HepG2 (cell line): ENCODE measurements around the gene ARAP1. TPM values are rescaled to one million over a fixed set of nuclear protein-coding genes. Genes with fewer than 3 reads are reported as not detected.
A peak's percentile ranks its signal among the peaks of the same experiment; 100 is the strongest.

Experiments used
- CHD4 ChIP-seq: fragments of 200-600 bp; sonication (generic); IDR thresholded peaks from 2 replicates; pipeline ENCODE4 v1.7.0; 2017; ENCODE audit warnings: mild to moderate bottlenecking, low read length, borderline replicate concordance
- CREBL2 ChIP-seq: sonication (generic); formaldehyde crosslinking; IDR thresholded peaks from 2 replicates; pipeline ENCODE4 v1.8.1; 2023; ENCODE audit warnings: missing genetic modification reagents, mild to moderate bottlenecking, borderline replicate concordance
- EEA1 ChIP-seq: sonication (generic); formaldehyde crosslinking; IDR thresholded peaks from 2 replicates; pipeline ENCODE4 v1.5.1; 2020; ENCODE audit warnings: mild to moderate bottlenecking, missing genetic modification reagents, borderline replicate concordance
- EP300 ChIP-seq, 3 experiments: sonication (generic) in 1 of 3; formaldehyde crosslinking in 1 of 3; IDR thresholded peaks; 2 replicates each; pipeline versions ENCODE4 v1.5.1 to v1.6.1; 2011 to 2020; ENCODE audit warnings: low read depth in 2 of 3, low read length in 2 of 3, borderline replicate concordance in 1 of 3, improper control_type of control experiment in 1 of 3, mild to moderate bottlenecking in 1 of 3, missing genetic modification reagents in 1 of 3, moderate library complexity in 1 of 3
- MTF2 ChIP-seq: sonication (generic); formaldehyde crosslinking; IDR thresholded peaks from 2 replicates; pipeline ENCODE4 v1.5.0; 2020; ENCODE audit warnings: missing genetic modification reagents, borderline replicate concordance
- NFRKB ChIP-seq: fragments of 450-650 bp; IDR thresholded peaks from 2 replicates; pipeline ENCODE4 v1.6.1; 2017
- PHF8 ChIP-seq: sonication (generic); formaldehyde crosslinking; IDR thresholded peaks from 2 replicates; pipeline ENCODE4 v1.5.0; 2020; ENCODE audit warnings: missing genetic modification reagents
- RARA ChIP-seq: IDR thresholded peaks from 2 replicates; pipeline ENCODE4 v1.6.1; 2016; ENCODE audit warnings: missing genetic modification reagents, missing compliant biosample characterization
- TAF15 ChIP-seq: fragments of 200-400 bp; formaldehyde crosslinking; IDR thresholded peaks from one replicate; pipeline ENCODE4 v1.6.1; 2018; ENCODE audit warnings: mild to moderate bottlenecking, low read depth, low read length; ENCODE audit not compliant: poor library complexity, severe bottlenecking
- ZFY ChIP-seq: sonication (generic); formaldehyde crosslinking; IDR thresholded peaks from 2 replicates; pipeline ENCODE4 v1.4.0; 2020; ENCODE audit warnings: missing genetic modification reagents
- ZNF296 ChIP-seq: sonication (generic); formaldehyde crosslinking; conservative IDR thresholded peaks from 2 replicates; pipeline ENCODE4 v1.5.0; 2020; ENCODE audit warnings: mild to moderate bottlenecking, missing genetic modification reagents
- ZNF430 ChIP-seq: sonication (generic); formaldehyde crosslinking; IDR thresholded peaks from 2 replicates; pipeline ENCODE4 v1.9.0; 2021; ENCODE audit warnings: mild to moderate bottlenecking, missing genetic modification reagents
- ZNF558 ChIP-seq: sonication (generic); formaldehyde crosslinking; IDR thresholded peaks from 2 replicates; pipeline ENCODE4 v1.9.0; 2022; ENCODE audit warnings: mild to moderate bottlenecking, missing genetic modification reagents, borderline replicate concordance
- ZNF562 ChIP-seq: sonication (generic); formaldehyde crosslinking; IDR thresholded peaks from 2 replicates; pipeline ENCODE4 v1.8.0; 2022; ENCODE audit warnings: missing genetic modification reagents, borderline replicate concordance
- ZNF687 ChIP-seq: sonication (generic); formaldehyde crosslinking; IDR thresholded peaks from 2 replicates; pipeline ENCODE4 v1.5.1; 2020; ENCODE audit warnings: mild to moderate bottlenecking, missing genetic modification reagents, moderate library complexity
- polyA plus RNA-seq, 8 experiments: library from polyadenylated mRNA; depleted of rRNA in 3 of 8; stranded (reverse) in 7 of 8; unstranded in 1 of 8; fragments of >200 nt; fragmentation: Illumina TruSeq in 4 of 8; extraction: Trizol in 4 of 8; gene quantifications; 2 replicates each; pipeline versions ENCODE4 v1.2.1 to v1.2.3, GENCODE V29; 2011 to 2016; ENCODE audit warnings: low read depth in 4 of 8, missing spikeins in 1 of 8, mixed read lengths in 1 of 8; ENCODE audit not compliant: insufficient read depth in 1 of 8
- total RNA-seq, 5 experiments: library from RNA; depleted of rRNA; stranded (reverse); fragments of >200 nt; fragmentation: Illumina TruSeq; extraction: Trizol; gene quantifications; 2 replicates each; pipeline ENCODE4 v1.2.3, GENCODE V29; 2016; ENCODE audit warnings: low read depth in 1 of 5
- TF ChIP-seq, protein P1 (sequence below): sonication (generic); formaldehyde crosslinking; IDR thresholded peaks from 2 replicates; pipeline ENCODE4 v1.9.0; 2022; ENCODE audit warnings: missing genetic modification reagents, mild to moderate bottlenecking, borderline replicate concordance
- TF ChIP-seq, protein P2 (sequence below): sonication (generic); formaldehyde crosslinking; IDR thresholded peaks from 2 replicates; pipeline ENCODE4 v1.4.0; 2020; ENCODE audit warnings: mild to moderate bottlenecking, missing genetic modification reagents, borderline replicate concordance

Gene ARAP1
- total and polyA plus RNA-seq, 2 of the 13 experiments (the other 11 are each of a cell fraction or from before 2014, with no cell fraction given) = 43.2 to 55.5 TPM

DNA sequence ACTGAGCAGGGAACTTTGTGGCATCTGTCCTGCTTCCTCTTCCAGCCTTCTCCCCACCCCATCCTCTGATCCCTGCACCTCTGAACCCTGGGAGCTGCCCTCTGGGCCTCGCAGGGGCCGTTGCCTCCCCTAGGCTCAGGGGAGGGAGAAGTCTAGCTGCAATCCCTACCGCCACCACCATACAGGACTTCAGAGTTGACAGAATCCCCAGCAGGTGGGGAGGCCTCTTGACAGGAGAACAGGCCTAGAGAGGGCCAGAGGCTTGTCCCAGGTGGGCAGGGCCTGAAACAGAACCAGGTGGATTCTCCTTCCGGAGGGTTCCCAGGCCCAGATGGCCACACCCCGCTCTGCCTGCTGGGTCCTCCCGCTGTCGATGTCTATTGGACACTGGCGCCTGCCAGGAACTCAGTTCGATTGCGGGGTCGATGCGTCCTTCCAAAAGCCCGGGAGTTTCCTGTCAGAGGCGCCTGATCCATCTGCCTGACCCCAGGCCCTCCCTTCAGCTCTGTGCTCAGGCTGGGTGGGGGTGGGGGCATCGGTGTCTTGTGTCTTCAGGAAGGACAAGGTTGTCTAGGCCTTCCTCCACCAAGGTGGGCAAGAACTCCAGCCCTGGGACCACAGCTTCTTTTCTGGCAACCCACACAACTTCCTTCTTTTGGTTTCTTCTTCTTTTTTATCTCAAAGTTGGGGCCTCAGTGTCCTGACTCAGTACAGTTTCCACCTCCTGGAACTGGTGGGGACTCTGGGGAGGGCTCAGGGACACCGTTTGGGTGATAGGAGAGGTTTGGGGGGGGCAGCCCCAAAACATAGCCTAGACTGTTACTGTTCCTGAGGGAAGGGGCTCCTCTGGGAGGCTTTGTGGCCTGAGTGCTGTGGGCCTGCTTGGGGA, 35.3 kb upstream of the ARAP1 start (continued):
- TF ChIP-seq, protein P1, sequence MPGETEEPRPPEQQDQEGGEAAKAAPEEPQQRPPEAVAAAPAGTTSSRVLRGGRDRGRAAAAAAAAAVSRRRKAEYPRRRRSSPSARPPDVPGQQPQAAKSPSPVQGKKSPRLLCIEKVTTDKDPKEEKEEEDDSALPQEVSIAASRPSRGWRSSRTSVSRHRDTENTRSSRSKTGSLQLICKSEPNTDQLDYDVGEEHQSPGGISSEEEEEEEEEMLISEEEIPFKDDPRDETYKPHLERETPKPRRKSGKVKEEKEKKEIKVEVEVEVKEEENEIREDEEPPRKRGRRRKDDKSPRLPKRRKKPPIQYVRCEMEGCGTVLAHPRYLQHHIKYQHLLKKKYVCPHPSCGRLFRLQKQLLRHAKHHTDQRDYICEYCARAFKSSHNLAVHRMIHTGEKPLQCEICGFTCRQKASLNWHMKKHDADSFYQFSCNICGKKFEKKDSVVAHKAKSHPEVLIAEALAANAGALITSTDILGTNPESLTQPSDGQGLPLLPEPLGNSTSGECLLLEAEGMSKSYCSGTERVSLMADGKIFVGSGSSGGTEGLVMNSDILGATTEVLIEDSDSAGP (CRISPR knock-in tag) = peak; percentile 75
- TF ChIP-seq EP300 (IDR thresholded peaks at IDR 0.05; ENCODE audit: low read depth in 2 of 2, low read length in 2 of 2) (peak in 1 of 2 experiments; percentile 19; a peak in 1 of 4 replicates), EP300 (CRISPR knock-in tag; IDR thresholded peaks at IDR 0.05; ENCODE audit: borderline replicate concordance) (peak; percentile 23; the same call in 1 of the 2 replicates), TAF15 (no peak), EEA1 (CRISPR knock-in tag) (no peak), PHF8 (CRISPR knock-in tag) (peak; percentile 59), ZNF687 (peak; percentile 98), ZNF562 (CRISPR knock-in tag) (no peak), RARA (CRISPR knock-in tag) (peak; percentile 60; the same call in 1 of the 2 replicates), ZNF558 (CRISPR knock-in tag) (no peak), ZNF430 (CRISPR knock-in tag) (peak; percentile 87; the same call in 1 of the 2 replicates), CREBL2 (CRISPR knock-in tag) (no peak), ZNF296 (CRISPR knock-in tag) (no peak), MTF2 (CRISPR knock-in tag) (no peak), ZFY (peak; percentile 89), CHD4 (no peak), NFRKB (no peak)
- TF ChIP-seq, protein P2, sequence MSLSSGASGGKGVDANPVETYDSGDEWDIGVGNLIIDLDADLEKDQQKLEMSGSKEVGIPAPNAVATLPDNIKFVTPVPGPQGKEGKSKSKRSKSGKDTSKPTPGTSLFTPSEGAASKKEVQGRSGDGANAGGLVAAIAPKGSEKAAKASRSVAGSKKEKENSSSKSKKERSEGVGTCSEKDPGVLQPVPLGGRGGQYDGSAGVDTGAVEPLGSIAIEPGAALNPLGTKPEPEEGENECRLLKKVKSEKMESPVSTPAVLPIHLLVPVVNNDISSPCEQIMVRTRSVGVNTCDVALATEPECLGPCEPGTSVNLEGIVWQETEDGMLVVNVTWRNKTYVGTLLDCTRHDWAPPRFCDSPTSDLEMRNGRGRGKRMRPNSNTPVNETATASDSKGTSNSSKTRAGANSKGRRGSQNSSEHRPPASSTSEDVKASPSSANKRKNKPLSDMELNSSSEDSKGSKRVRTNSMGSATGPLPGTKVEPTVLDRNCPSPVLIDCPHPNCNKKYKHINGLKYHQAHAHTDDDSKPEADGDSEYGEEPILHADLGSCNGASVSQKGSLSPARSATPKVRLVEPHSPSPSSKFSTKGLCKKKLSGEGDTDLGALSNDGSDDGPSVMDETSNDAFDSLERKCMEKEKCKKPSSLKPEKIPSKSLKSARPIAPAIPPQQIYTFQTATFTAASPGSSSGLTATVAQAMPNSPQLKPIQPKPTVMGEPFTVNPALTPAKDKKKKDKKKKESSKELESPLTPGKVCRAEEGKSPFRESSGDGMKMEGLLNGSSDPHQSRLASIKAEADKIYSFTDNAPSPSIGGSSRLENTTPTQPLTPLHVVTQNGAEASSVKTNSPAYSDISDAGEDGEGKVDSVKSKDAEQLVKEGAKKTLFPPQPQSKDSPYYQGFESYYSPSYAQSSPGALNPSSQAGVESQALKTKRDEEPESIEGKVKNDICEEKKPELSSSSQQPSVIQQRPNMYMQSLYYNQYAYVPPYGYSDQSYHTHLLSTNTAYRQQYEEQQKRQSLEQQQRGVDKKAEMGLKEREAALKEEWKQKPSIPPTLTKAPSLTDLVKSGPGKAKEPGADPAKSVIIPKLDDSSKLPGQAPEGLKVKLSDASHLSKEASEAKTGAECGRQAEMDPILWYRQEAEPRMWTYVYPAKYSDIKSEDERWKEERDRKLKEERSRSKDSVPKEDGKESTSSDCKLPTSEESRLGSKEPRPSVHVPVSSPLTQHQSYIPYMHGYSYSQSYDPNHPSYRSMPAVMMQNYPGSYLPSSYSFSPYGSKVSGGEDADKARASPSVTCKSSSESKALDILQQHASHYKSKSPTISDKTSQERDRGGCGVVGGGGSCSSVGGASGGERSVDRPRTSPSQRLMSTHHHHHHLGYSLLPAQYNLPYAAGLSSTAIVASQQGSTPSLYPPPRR (CRISPR knock-in tag) = peak; percentile 71
